ENCODE measurements around the gene KIF25.

Gene KIF25

DNA sequence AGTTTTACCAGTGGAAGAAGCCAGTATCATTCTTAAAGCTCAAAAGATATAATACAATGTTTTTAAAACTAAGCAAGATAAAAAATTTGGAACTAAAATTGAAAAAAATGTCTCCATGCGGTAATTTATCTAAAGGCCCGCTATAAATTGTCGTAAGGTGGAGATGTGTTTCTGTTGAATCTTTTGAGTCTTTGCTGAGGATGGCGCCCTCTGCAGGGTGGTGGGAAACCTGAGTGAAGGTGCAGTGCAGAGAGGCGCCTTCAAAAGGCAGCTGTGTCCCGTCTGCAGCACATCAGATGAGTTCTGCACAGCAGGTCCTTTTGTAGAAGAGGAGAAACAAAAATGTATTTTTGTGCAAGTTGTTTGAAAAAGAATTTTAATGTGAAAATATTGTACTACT, 29.4 kb upstream of the KIF25 start:
- Histone ChIP-seq H3K9ac (ENCODE audit: low read length) (no peak overlapping the region), H3K23ac (ENCODE audit: low read length) (no peak overlapping the region), H3K56ac (ENCODE audit: low read length) (no peak overlapping the region), H3K4me2 (ENCODE audit: low read length) (no peak overlapping the region), H2AK5ac (ENCODE audit: low read length) (no peak overlapping the region), H2BK15ac (replicated peaks; ENCODE audit: low read depth) (no peak overlapping the region), H2BK120ac (ENCODE audit: low read depth, low read length) (no peak overlapping the region), H3K27me3 (ENCODE audit: insufficient read depth, low read length, poor library complexity) (no peaks in the 10 kb centered on the region), H3K79me2 (ENCODE audit: control insufficient read depth, insufficient read depth, low read length) (no peaks in the 10 kb centered on the region), H3K79me1 (ENCODE audit: low read length) (peaks cover 1% of the 10 kb centered on the region), H3K18ac (ENCODE audit: low read length) (no peak overlapping the region), H3K36me3 (ENCODE audit: control insufficient read depth, insufficient read depth, low read length) (peaks cover 10% of the 10 kb centered on the region), H3K4ac (ENCODE audit: low read depth, low read length) (no peak overlapping the region), H2BK5ac (ENCODE audit: low read length) (no peak overlapping the region), H3K27ac (ENCODE audit: low read depth, low read length) (no peak overlapping the region), H4K5ac (ENCODE audit: low read length) (no peak overlapping the region), H3K4me3 (ENCODE audit: low read length) (no peak overlapping the region), H4K8ac (ENCODE audit: low read depth, low read length) (no peak overlapping the region), H3K4me1 (ENCODE audit: control insufficient read depth, low read depth, low read length) (no peaks in the 10 kb centered on the region)
- peak; percentile 74 for DNase-seq
- WGBS (ENCODE audit: extremely low coverage, insufficient coverage, low lambda C conversion rate) = no CpG with 5 or more reads among the region's 6 CpGs

DNA sequence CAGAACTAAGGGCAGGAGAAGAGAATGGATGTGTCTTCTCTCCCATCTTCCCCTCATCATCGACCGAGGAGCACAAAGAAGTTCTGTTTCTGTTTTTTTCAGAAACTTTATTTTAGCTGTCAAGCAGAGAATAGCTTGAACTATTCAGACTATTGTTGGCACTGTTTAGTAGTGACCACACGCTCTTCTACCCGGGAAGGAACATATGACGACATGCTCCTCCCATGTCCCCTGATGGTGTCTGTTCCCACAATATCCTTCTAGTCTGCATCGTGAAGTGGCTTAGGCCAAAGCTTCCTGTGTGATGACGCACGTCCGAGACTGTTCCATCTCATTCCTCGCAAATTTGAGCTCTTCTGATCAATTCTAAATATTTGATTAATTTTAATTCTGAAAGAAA, 27.2 kb upstream of the KIF25 start:
- Histone ChIP-seq H2BK120ac (ENCODE audit: low read depth, low read length) (no peak overlapping the region), H3K23ac (ENCODE audit: low read length) (no peak overlapping the region), H3K4ac (ENCODE audit: low read depth, low read length) (no peak overlapping the region), H4K5ac (ENCODE audit: low read length) (no peak overlapping the region), H3K27me3 (ENCODE audit: insufficient read depth, low read length, poor library complexity) (no peaks in the 10 kb centered on the region), H3K9ac (ENCODE audit: low read length) (no peak overlapping the region), H3K4me2 (ENCODE audit: low read length) (no peak overlapping the region), H3K18ac (ENCODE audit: low read length) (no peak overlapping the region), H2AK5ac (ENCODE audit: low read length) (no peak overlapping the region), H2BK5ac (ENCODE audit: low read length) (no peak overlapping the region), H3K79me2 (ENCODE audit: control insufficient read depth, insufficient read depth, low read length) (no peaks in the 10 kb centered on the region), H3K27ac (ENCODE audit: low read depth, low read length) (no peak overlapping the region), H2BK15ac (replicated peaks; ENCODE audit: low read depth) (no peak overlapping the region), H3K79me1 (ENCODE audit: low read length) (no peaks in the 10 kb centered on the region), H3K4me1 (ENCODE audit: control insufficient read depth, low read depth, low read length) (peaks cover 4% of the 10 kb centered on the region), H3K4me3 (ENCODE audit: low read length) (no peak overlapping the region), H4K8ac (ENCODE audit: low read depth, low read length) (no peak overlapping the region), H3K56ac (ENCODE audit: low read length) (no peak overlapping the region), H3K36me3 (ENCODE audit: control insufficient read depth, insufficient read depth, low read length) (peaks cover 8% of the 10 kb centered on the region)
- no CpG with 5 or more reads among the region's 10 CpGs for WGBS (ENCODE audit: extremely low coverage, insufficient coverage, low lambda C conversion rate)
- DNase-seq = no peak

DNA sequence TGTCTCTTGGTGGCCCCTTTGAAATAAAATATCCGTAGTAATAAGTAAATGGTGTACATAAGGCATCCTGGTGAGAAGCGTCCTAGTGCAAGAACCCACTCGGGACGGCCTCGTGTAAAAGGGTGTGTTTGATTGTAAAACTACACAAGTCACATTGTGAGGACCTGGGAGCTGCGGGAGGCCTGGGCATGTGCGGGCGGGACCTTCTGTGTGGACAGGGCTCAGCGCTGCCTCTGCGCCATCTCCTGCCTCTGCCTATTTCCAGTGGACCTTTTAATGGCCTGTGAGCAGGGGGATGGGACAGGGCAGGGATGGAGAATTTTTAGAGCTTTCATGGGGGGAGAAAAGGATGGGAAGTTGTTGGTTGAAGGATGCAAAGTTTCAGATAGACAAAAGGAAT, 25.3 kb upstream of the KIF25 start:
- H3K36me3 ChIP-seq (ENCODE audit: control insufficient read depth, insufficient read depth, low read length) = peaks cover 5% of the 10 kb centered on the region

DNA sequence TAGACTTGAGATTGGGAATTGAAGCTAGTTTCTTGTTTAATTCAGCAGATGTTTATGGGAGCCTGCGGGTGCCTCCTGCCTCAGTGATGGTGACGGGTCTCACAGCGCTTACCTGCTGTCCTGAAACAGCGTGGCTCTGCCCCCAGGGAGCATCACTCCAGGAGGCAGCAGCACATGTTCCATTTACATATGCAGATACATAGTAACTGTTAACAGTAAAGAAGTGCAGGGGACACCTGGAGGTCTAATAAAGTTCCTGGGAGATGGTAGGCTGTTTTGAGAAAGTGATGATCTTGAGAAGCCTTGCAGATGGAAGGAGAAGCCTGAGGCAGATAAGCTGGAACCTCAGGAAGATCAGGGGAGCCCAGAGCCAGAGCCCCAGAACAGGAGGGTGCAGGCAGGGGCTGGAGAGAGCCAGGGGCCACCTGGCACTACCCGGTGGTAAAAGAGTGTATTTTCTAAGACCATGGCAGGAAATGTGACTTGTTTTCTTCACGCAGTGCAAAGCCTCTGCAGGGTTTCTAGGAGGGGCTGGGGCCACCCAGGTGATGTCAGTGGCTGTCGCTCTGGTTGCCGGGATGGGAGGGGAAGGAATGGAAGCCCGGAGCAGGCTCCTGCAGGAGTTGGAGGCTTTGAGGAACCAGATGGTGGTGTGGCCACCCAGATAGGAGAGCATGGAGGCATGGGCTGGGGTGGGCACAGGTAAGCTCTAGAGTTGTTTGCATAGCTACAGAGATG, 24.2 kb upstream of the KIF25 start:
- H3K27me3 ChIP-seq (ENCODE audit: insufficient read depth, low read length, poor library complexity) = no peaks in the 10 kb centered on the region
- peaks cover 5% of the 10 kb centered on the region for H3K4me1 ChIP-seq (ENCODE audit: control insufficient read depth, low read depth, low read length)
- no peak overlapping the region for H3K4me2 ChIP-seq (ENCODE audit: low read length)
- no CpG with 5 or more reads among the region's 9 CpGs for WGBS (ENCODE audit: extremely low coverage, insufficient coverage, low lambda C conversion rate)
- no peak overlapping the region for H3K4ac ChIP-seq (ENCODE audit: low read depth, low read length)
- no peak overlapping the region for H2BK120ac ChIP-seq (ENCODE audit: low read depth, low read length)
- DNase-seq = peak; percentile 54
- H2BK15ac ChIP-seq (replicated peaks; ENCODE audit: low read depth) = no peak overlapping the region
- no peak overlapping the region for H3K18ac ChIP-seq (ENCODE audit: low read length)
- no peak overlapping the region for H4K8ac ChIP-seq (ENCODE audit: low read depth, low read length)
- H2BK5ac ChIP-seq (ENCODE audit: low read length) = no peak overlapping the region
- H3K4me3 ChIP-seq (ENCODE audit: low read length) = no peak overlapping the region
- no peak overlapping the region for H2AK5ac ChIP-seq (ENCODE audit: low read length)
- H3K79me2 ChIP-seq (ENCODE audit: control insufficient read depth, insufficient read depth, low read length) = no peaks in the 10 kb centered on the region
- H3K56ac ChIP-seq (ENCODE audit: low read length) = no peak overlapping the region
- H3K9ac ChIP-seq (ENCODE audit: low read length) = no peak overlapping the region
- H3K79me1 ChIP-seq (ENCODE audit: low read length) = no peaks in the 10 kb centered on the region
- peak overlapping the region; percentile 26 for H3K27ac ChIP-seq (ENCODE audit: low read depth, low read length)
- no peak overlapping the region for H3K23ac ChIP-seq (ENCODE audit: low read length)
- H3K36me3 ChIP-seq (ENCODE audit: control insufficient read depth, insufficient read depth, low read length) = peaks cover 3% of the 10 kb centered on the region
- H4K5ac ChIP-seq (ENCODE audit: low read length) = no peak overlapping the region

More for the DNA sequence above, 25.3 kb upstream of the KIF25 start:
- no peak overlapping the region for H3K56ac ChIP-seq (ENCODE audit: low read length)
- H3K18ac ChIP-seq (ENCODE audit: low read length) = no peak overlapping the region
- no peak for DNase-seq
- no peaks in the 10 kb centered on the region for H3K79me2 ChIP-seq (ENCODE audit: control insufficient read depth, insufficient read depth, low read length)
- H2BK120ac ChIP-seq (ENCODE audit: low read depth, low read length) = no peak overlapping the region
- no peaks in the 10 kb centered on the region for H3K27me3 ChIP-seq (ENCODE audit: insufficient read depth, low read length, poor library complexity)
- no peak overlapping the region for H3K27ac ChIP-seq (ENCODE audit: low read depth, low read length)
- no peak overlapping the region for H3K4ac ChIP-seq (ENCODE audit: low read depth, low read length)
- no peak overlapping the region for H3K23ac ChIP-seq (ENCODE audit: low read length)
- H3K4me2 ChIP-seq (ENCODE audit: low read length) = no peak overlapping the region
- peaks cover 4% of the 10 kb centered on the region for H3K4me1 ChIP-seq (ENCODE audit: control insufficient read depth, low read depth, low read length)
- H4K5ac ChIP-seq (ENCODE audit: low read length) = no peak overlapping the region
- no peak overlapping the region for H3K9ac ChIP-seq (ENCODE audit: low read length)
- no peak overlapping the region for H2AK5ac ChIP-seq (ENCODE audit: low read length)
- no CpG with 5 or more reads among the region's 10 CpGs for WGBS (ENCODE audit: extremely low coverage, insufficient coverage, low lambda C conversion rate)
- no peak overlapping the region for H2BK15ac ChIP-seq (replicated peaks; ENCODE audit: low read depth)
- no peaks in the 10 kb centered on the region for H3K79me1 ChIP-seq (ENCODE audit: low read length)
- no peak overlapping the region for H3K4me3 ChIP-seq (ENCODE audit: low read length)
- H2BK5ac ChIP-seq (ENCODE audit: low read length) = no peak overlapping the region
- no peak overlapping the region for H4K8ac ChIP-seq (ENCODE audit: low read depth, low read length)

DNA sequence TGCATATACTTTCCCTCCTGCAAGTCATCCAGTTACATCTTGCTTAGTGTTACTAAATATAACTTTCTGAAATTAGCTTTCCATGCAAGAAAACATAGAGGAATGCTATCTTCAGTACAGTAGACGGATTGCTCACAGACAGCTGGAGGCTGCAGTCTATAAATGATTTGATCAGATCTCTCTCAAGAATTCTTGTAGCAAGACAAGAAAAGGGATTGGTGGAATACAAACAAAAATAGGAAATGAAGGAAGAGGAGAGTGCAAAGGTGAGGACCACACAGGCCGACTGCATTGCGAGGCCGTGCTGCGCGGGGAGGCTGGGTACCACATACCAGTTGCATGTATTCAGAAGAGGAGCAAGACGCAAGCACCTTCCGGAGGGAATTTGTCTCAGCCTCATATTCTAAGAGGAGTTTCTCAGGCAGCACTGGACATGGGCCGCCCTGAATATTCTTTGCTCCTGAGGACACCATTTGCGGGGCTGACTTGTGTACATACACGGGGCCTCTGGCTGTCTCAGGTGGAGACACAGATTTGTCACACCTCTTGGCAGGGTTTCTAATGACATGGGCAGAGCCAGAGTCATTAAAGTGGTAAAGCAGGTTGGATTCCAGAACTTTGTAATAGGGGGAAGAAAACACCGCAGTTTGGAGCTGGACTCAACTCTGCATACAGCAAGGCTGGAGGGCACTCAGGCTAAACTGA, 22.7 kb upstream of the KIF25 start:
- H3K56ac ChIP-seq (ENCODE audit: low read length) = no peak overlapping the region
- no peak overlapping the region for H2BK15ac ChIP-seq (replicated peaks; ENCODE audit: low read depth)
- no peak overlapping the region for H3K23ac ChIP-seq (ENCODE audit: low read length)
- no peak overlapping the region for H2BK5ac ChIP-seq (ENCODE audit: low read length)
- peaks cover 10% of the 10 kb centered on the region for H3K4me1 ChIP-seq (ENCODE audit: control insufficient read depth, low read depth, low read length)
- no peak overlapping the region for H4K5ac ChIP-seq (ENCODE audit: low read length)
- H3K27me3 ChIP-seq (ENCODE audit: insufficient read depth, low read length, poor library complexity) = no peaks in the 10 kb centered on the region
- H3K79me1 ChIP-seq (ENCODE audit: low read length) = no peaks in the 10 kb centered on the region
- no peak overlapping the region for H3K9ac ChIP-seq (ENCODE audit: low read length)
- H3K4me2 ChIP-seq (ENCODE audit: low read length) = no peak overlapping the region
- no peaks in the 10 kb centered on the region for H3K79me2 ChIP-seq (ENCODE audit: control insufficient read depth, insufficient read depth, low read length)
- no peak overlapping the region for H2AK5ac ChIP-seq (ENCODE audit: low read length)
- WGBS (ENCODE audit: extremely low coverage, insufficient coverage, low lambda C conversion rate) = no CpG with 5 or more reads among the region's 12 CpGs
- H3K4ac ChIP-seq (ENCODE audit: low read depth, low read length) = no peak overlapping the region
- no peak overlapping the region for H3K18ac ChIP-seq (ENCODE audit: low read length)
- no peak overlapping the region for H3K27ac ChIP-seq (ENCODE audit: low read depth, low read length)
- H3K4me3 ChIP-seq (ENCODE audit: low read length) = no peak overlapping the region
- H2BK120ac ChIP-seq (ENCODE audit: low read depth, low read length) = no peak overlapping the region
- H3K36me3 ChIP-seq (ENCODE audit: control insufficient read depth, insufficient read depth, low read length) = peaks cover 3% of the 10 kb centered on the region
- no peak overlapping the region for H4K8ac ChIP-seq (ENCODE audit: low read depth, low read length)
- DNase-seq = no peak

Measured in mesendoderm (in vitro differentiated cells).